CD4-positive, alpha-beta T cell treated with Interferon gamma for 1 hour (primary cell): Measurements from ENCODE around the gene SPOCK3.
"Not testable (repeated sequence)": the region's sequence is repeated elsewhere in the genome, so short reads cannot be mapped to it uniquely, and the experiment has no call there.

Experiments
- DNase-seq: peaks from one replicate; pipeline ENCODE4 v3.0.0-alpha.2; 2020

Gene SPOCK3

GRCh38 chr4:166924424-166924823 is 309.9 kb downstream of the SPOCK3 start:
- DNase-seq, result no peak

- no peak for DNase-seq
Measured at GRCh38 chr4:166913926-166914325, 320.4 kb downstream of the SPOCK3 start.

GRCh38 chr4:166903408-166903807 is 330.9 kb downstream of the SPOCK3 start:
- no peak for DNase-seq

GRCh38 chr4:166902941-166903340 is 331.4 kb downstream of the SPOCK3 start:
- no peak for DNase-seq

- no peak for DNase-seq
Measured at GRCh38 chr4:166896254-166896653, 338.0 kb downstream of the SPOCK3 start.

GRCh38 chr4:166895771-166896170 is 338.5 kb downstream of the SPOCK3 start:
- no peak for DNase-seq

- DNase-seq, result no peak
Measured at GRCh38 chr4:166887457-166887856, 346.8 kb downstream of the SPOCK3 start.

GRCh38 chr4:166886718-166887117 is 347.6 kb downstream of the SPOCK3 start:
- no peak for DNase-seq

GRCh38 chr4:166882221-166882620 is 352.1 kb downstream of the SPOCK3 start:
- DNase-seq, result no peak

GRCh38 chr4:166875821-166876220 is 358.5 kb downstream of the SPOCK3 start:
- no peak for DNase-seq

GRCh38 chr4:166862032-166862431 is 372.3 kb downstream of the SPOCK3 start:
- no peak for DNase-seq

GRCh38 chr4:166850398-166850797 is 383.9 kb downstream of the SPOCK3 start:
- not testable (repeated sequence) for DNase-seq

GRCh38 chr4:166846939-166847338 is 387.4 kb downstream of the SPOCK3 start:
- no peak for DNase-seq

GRCh38 chr4:166842795-166843261 is 391.5 kb downstream of the SPOCK3 start:
- DNase-seq, result no peak

- DNase-seq, result no peak
Measured at GRCh38 chr4:166839615-166840251, 394.6 kb downstream of the SPOCK3 start.

GRCh38 chr4:166838975-166839614 is 395.2 kb downstream of the SPOCK3 start:
- DNase-seq, result no peak

GRCh38 chr4:166836865-166837264 is 397.4 kb downstream of the SPOCK3 start:
- DNase-seq, result no peak

GRCh38 chr4:166827629-166828028 is 406.7 kb downstream of the SPOCK3 start:
- DNase-seq, result no peak

GRCh38 chr4:166827167-166827566 is 407.1 kb downstream of the SPOCK3 start:
- no peak for DNase-seq

- DNase-seq, result no peak
Measured at GRCh38 chr4:166823848-166824247, 410.4 kb downstream of the SPOCK3 start.

- no peak for DNase-seq
Measured at GRCh38 chr4:166823126-166823525, 411.2 kb downstream of the SPOCK3 start.

- DNase-seq, result no peak
Measured at GRCh38 chr4:166822386-166822785, 411.9 kb downstream of the SPOCK3 start.

GRCh38 chr4:166816890-166817289 is 417.4 kb downstream of the SPOCK3 start:
- DNase-seq, result no peak

- DNase-seq, result no peak
Measured at GRCh38 chr4:166808380-166808779, 425.9 kb downstream of the SPOCK3 start.

- DNase-seq, result no peak
Measured at GRCh38 chr4:166802346-166802745, 431.9 kb downstream of the SPOCK3 start.
